Measurements from ENCODE around the gene CEP350. TPM values are rescaled to one million over a fixed set of nuclear protein-coding genes. Genes with fewer than 3 reads are reported as not detected.
"Not testable (repeated sequence)": the region's sequence is repeated elsewhere in the genome, so short reads cannot be mapped to it uniquely, and the experiment has no call there.

Gene CEP350
- total and polyA plus RNA-seq, 2 experiments from 2014 or later: 24.9 to 49.6 TPM

GRCh38 chr1:180123463-180123936 lies 168.9 kb downstream of the CEP350 start:
- H3K27ac ChIP-seq: no peak overlapping the region
- no peak overlapping the region for H3K4me3 ChIP-seq
- no peaks in the 10 kb centered on the region for H3K27me3 ChIP-seq
- H3K4me1 ChIP-seq (ENCODE audit: low read depth): no peaks in the 10 kb centered on the region
- no peaks in the 10 kb centered on the region for H3K36me3 ChIP-seq
- DNase-seq (ENCODE audit: low read depth in 1 of 2, low spot score in 1 of 2): peak in 1 of 2 donors; percentile 25
- TF ChIP-seq CTCF (IDR thresholded peaks at IDR 0.05; ENCODE audit: low read depth, low read length): no peak
- H3K9me3 ChIP-seq (ENCODE audit: low read depth): no peaks in the 10 kb centered on the region

- H3K36me3 ChIP-seq: no peaks in the 10 kb centered on the region
- H3K9me3 ChIP-seq (ENCODE audit: low read depth): no peaks in the 10 kb centered on the region
- no peak overlapping the region for H3K4me3 ChIP-seq
- H3K27ac ChIP-seq: no peak overlapping the region
- TF ChIP-seq CTCF (IDR thresholded peaks at IDR 0.05; ENCODE audit: low read depth, low read length): no peak
- H3K4me1 ChIP-seq (ENCODE audit: low read depth): no peaks in the 10 kb centered on the region
- H3K27me3 ChIP-seq: no peaks in the 10 kb centered on the region
- DNase-seq (ENCODE audit: low read depth in 1 of 2, low spot score in 1 of 2): no peak
Observed at GRCh38 chr1:180130651-180131050, 176.0 kb downstream of the CEP350 start.

GRCh38 chr1:180131510-180131909 lies 176.9 kb downstream of the CEP350 start:
- TF ChIP-seq CTCF (IDR thresholded peaks at IDR 0.05; ENCODE audit: low read depth, low read length): no peak
- Histone ChIP-seq H3K27ac (no peak overlapping the region), H3K27me3 (no peaks in the 10 kb centered on the region), H3K36me3 (no peaks in the 10 kb centered on the region), H3K4me3 (no peak overlapping the region), H3K9me3 (ENCODE audit: low read depth) (no peaks in the 10 kb centered on the region), H3K4me1 (ENCODE audit: low read depth) (no peaks in the 10 kb centered on the region)
- DNase-seq (ENCODE audit: low read depth in 1 of 2, low spot score in 1 of 2): peak in 1 of 2 donors; percentile 93

- H3K4me1 ChIP-seq (ENCODE audit: low read depth): no peaks in the 10 kb centered on the region
- DNase-seq (ENCODE audit: low read depth in 1 of 2, low spot score in 1 of 2): no peak
- no peaks in the 10 kb centered on the region for H3K27me3 ChIP-seq
- no peaks in the 10 kb centered on the region for H3K36me3 ChIP-seq
- H3K4me3 ChIP-seq: no peak overlapping the region
- H3K27ac ChIP-seq: no peak overlapping the region
- no peak for TF ChIP-seq CTCF (IDR thresholded peaks at IDR 0.05; ENCODE audit: low read depth, low read length)
- no peaks in the 10 kb centered on the region for H3K9me3 ChIP-seq (ENCODE audit: low read depth)
Observed at GRCh38 chr1:180133193-180133592, 178.6 kb downstream of the CEP350 start.

GRCh38 chr1:180133688-180134087 lies 179.1 kb downstream of the CEP350 start:
- H3K4me1 ChIP-seq (ENCODE audit: low read depth); H3K27me3 ChIP-seq; DNase-seq (ENCODE audit: low read depth in 1 of 2, low spot score in 1 of 2); H3K27ac ChIP-seq; H3K4me3 ChIP-seq; H3K9me3 ChIP-seq (ENCODE audit: low read depth); H3K36me3 ChIP-seq: not testable (repeated sequence)

GRCh38 chr1:180135535-180135934 lies 180.9 kb downstream of the CEP350 start:
- H3K36me3 ChIP-seq: no peaks in the 10 kb centered on the region
- TF ChIP-seq CTCF (IDR thresholded peaks at IDR 0.05; ENCODE audit: low read depth, low read length): no peak
- no peak overlapping the region for H3K4me3 ChIP-seq
- H3K9me3 ChIP-seq (ENCODE audit: low read depth): no peaks in the 10 kb centered on the region
- no peaks in the 10 kb centered on the region for H3K27me3 ChIP-seq
- no peak overlapping the region for H3K27ac ChIP-seq
- H3K4me1 ChIP-seq (ENCODE audit: low read depth): no peaks in the 10 kb centered on the region
- DNase-seq (ENCODE audit: low read depth in 1 of 2, low spot score in 1 of 2): no peak
